Measurements from ENCODE around the gene SRPK2. TPM values are rescaled to one million over a fixed set of nuclear protein-coding genes. Genes with fewer than 3 reads are reported as not detected.

SRPK2 gene
- total RNA-seq, 1 donor from 2014 or later, result 54.8 TPM

DNA sequence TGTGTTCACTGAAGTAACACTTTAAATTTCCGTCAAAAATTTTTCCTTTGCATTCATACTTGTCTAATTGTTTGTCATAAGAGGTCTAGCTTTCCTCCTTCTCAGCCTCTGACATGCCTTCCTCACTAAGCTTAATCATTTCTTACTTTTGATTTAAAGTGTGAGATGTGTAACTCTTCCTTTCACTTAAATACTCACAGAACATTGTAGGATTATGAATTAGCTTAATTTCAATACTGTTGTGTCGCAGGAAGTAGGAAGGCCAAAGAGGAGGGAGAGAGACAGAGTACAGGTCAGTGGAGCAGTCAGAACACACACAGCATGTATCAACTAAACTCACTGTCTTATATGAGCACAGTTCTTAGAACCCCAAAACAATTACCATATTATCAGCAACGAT lies 99.0 kb downstream of the SRPK2 start:
- Mint-ChIP-seq H3K9me3 (ENCODE audit: unreplicated experiment) (no peaks in the 10 kb centered on the region), H3K27me3 (ENCODE audit: low read depth, unreplicated experiment) (no peaks in the 10 kb centered on the region)

DNA sequence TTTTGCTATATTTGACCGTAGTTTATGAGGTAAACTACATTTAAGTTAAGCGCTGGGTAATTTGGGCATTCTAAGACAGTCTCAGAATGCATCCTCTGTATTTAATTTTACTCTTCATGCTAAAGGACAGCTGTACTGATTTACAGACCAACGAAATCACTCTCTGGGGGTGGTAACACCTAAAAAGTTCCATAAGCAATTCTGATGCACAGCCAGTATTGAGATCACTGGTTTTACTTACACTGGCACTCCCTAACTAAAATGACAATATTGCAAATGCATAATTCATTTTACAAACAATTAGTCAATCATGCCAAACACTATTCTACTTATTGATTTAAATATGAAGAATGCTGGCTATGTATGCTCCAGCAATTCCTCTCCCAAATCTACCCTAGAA lies 102.3 kb downstream of the SRPK2 start:
- no peak overlapping the region for H3K27ac ChIP-seq (ENCODE audit: low read depth, low read length)
- no peaks in the 10 kb centered on the region for H3K36me3 ChIP-seq (ENCODE audit: insufficient read depth, low read length)
- H3K9ac ChIP-seq (ENCODE audit: low read length), result no peak overlapping the region
- H2AFZ ChIP-seq (ENCODE audit: low read depth, low read length), result no peak overlapping the region
- TF ChIP-seq, protein P1, sequence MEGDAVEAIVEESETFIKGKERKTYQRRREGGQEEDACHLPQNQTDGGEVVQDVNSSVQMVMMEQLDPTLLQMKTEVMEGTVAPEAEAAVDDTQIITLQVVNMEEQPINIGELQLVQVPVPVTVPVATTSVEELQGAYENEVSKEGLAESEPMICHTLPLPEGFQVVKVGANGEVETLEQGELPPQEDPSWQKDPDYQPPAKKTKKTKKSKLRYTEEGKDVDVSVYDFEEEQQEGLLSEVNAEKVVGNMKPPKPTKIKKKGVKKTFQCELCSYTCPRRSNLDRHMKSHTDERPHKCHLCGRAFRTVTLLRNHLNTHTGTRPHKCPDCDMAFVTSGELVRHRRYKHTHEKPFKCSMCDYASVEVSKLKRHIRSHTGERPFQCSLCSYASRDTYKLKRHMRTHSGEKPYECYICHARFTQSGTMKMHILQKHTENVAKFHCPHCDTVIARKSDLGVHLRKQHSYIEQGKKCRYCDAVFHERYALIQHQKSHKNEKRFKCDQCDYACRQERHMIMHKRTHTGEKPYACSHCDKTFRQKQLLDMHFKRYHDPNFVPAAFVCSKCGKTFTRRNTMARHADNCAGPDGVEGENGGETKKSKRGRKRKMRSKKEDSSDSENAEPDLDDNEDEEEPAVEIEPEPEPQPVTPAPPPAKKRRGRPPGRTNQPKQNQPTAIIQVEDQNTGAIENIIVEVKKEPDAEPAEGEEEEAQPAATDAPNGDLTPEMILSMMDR (IDR thresholded peaks at IDR 0.05; ENCODE audit: insufficient read depth, low read depth, low read length), result no peak
- TF ChIP-seq EZH2 (IDR thresholded peaks at IDR 0.05; ENCODE audit: insufficient read depth, low read length), result no peak
- DNase-seq (ENCODE audit: low read depth), result no peak
- no peak overlapping the region for H3K27ac Mint-ChIP-seq (ENCODE audit: unreplicated experiment)
- no peaks in the 10 kb centered on the region for H3K27me3 ChIP-seq (ENCODE audit: insufficient read depth, low read length)
- H3K79me2 ChIP-seq (ENCODE audit: insufficient read depth, low read length), result peaks cover 62% of the 10 kb centered on the region
- H3K4me2 ChIP-seq (ENCODE audit: low read length), result no peak overlapping the region
- FAIRE-seq, result no peak
- H3K9me3 Mint-ChIP-seq (ENCODE audit: unreplicated experiment), result no peaks in the 10 kb centered on the region
- H3K4me1 ChIP-seq (ENCODE audit: insufficient read depth, low read length), result no peaks in the 10 kb centered on the region
- no peaks in the 10 kb centered on the region for H3K9me3 ChIP-seq (ENCODE audit: insufficient read depth, low read depth, low read length)
- no peaks in the 10 kb centered on the region for H3K4me1 Mint-ChIP-seq (ENCODE audit: low read depth, unreplicated experiment)
- H3K4me3 ChIP-seq (ENCODE audit: insufficient read depth, low read depth, low read length), result no peak overlapping the region
- H3K4me3 Mint-ChIP-seq (ENCODE audit: unreplicated experiment), result no peak overlapping the region
- no peaks in the 10 kb centered on the region for H3K36me3 Mint-ChIP-seq (ENCODE audit: low read depth, unreplicated experiment)
- H4K20me1 ChIP-seq (ENCODE audit: insufficient read depth, low read length), result peaks cover 53% of the 10 kb centered on the region
- H3K27me3 Mint-ChIP-seq (ENCODE audit: low read depth, unreplicated experiment), result no peaks in the 10 kb centered on the region

More for the DNA sequence above, 99.0 kb downstream of the SRPK2 start:
- no peaks in the 10 kb centered on the region for H3K4me1 ChIP-seq (ENCODE audit: insufficient read depth, low read length)
- H3K79me2 ChIP-seq (ENCODE audit: insufficient read depth, low read length), result peaks cover 53% of the 10 kb centered on the region
- DNase-seq (ENCODE audit: low read depth) (no peak), FAIRE-seq (no peak)
- Mint-ChIP-seq H3K36me3 (ENCODE audit: low read depth, unreplicated experiment) (no peaks in the 10 kb centered on the region), H3K4me1 (ENCODE audit: low read depth, unreplicated experiment) (peaks cover 2% of the 10 kb centered on the region), H3K4me3 (ENCODE audit: unreplicated experiment) (no peak overlapping the region), H3K27ac (ENCODE audit: unreplicated experiment) (no peak overlapping the region)
- TF ChIP-seq, protein P1 (IDR thresholded peaks at IDR 0.05; ENCODE audit: insufficient read depth, low read depth, low read length), result no peak
- TF ChIP-seq EZH2 (IDR thresholded peaks at IDR 0.05; ENCODE audit: insufficient read depth, low read length), result no peak
- no peak overlapping the region for H2AFZ ChIP-seq (ENCODE audit: low read depth, low read length)
- no peak overlapping the region for H3K27ac ChIP-seq (ENCODE audit: low read depth, low read length)
- H3K9ac ChIP-seq (ENCODE audit: low read length), result no peak overlapping the region
- no peaks in the 10 kb centered on the region for H3K36me3 ChIP-seq (ENCODE audit: insufficient read depth, low read length)
- H4K20me1 ChIP-seq (ENCODE audit: insufficient read depth, low read length), result peaks cover 33% of the 10 kb centered on the region
- no peak overlapping the region for H3K4me2 ChIP-seq (ENCODE audit: low read length)
- H3K9me3 ChIP-seq (ENCODE audit: insufficient read depth, low read depth, low read length), result no peaks in the 10 kb centered on the region
- H3K4me3 ChIP-seq (ENCODE audit: insufficient read depth, low read depth, low read length), result no peak overlapping the region
- H3K27me3 ChIP-seq (ENCODE audit: insufficient read depth, low read length), result no peaks in the 10 kb centered on the region

DNA sequence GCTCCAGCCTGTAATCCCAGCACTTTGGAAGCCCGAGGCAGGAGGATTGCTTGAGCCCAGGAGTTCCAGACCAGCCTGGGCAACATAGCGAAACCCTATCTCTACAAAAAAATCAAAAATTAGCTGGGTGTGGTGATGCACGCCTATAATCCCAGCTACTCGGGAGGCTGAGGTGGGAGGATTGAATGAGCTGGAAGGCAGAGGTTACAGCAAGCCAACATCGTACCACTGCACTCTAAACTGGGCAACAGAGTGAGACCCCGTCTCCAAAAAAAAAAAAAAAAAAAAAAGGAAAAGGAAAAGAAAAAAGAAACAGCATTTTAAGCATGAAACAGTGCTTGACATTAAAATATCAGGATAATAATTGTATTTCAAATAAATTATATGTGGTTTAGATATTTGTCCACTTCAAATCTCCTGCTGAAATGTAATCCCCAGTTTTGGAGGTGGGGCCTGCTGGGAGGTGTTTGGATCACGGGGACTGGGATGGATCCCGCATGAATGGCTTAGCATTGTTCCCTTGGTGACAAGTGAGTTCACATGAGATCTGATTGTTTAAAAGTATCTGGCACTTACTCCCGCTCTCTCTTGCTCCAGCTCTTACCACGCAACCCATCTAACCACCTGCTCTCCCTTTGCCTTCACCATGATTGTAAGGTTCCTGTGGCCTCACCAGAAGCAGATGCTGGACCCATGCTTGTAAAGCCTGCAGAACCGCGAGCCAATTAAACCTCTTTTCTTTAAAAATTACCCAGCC lies 103.4 kb downstream of the SRPK2 start:
- Histone ChIP-seq H3K9ac (ENCODE audit: low read length) (no peak overlapping the region), H3K27ac (ENCODE audit: low read depth, low read length) (no peak overlapping the region), H3K4me1 (ENCODE audit: insufficient read depth, low read length) (no peaks in the 10 kb centered on the region), H3K79me2 (ENCODE audit: insufficient read depth, low read length) (peaks cover 63% of the 10 kb centered on the region), H3K4me2 (ENCODE audit: low read length) (no peak overlapping the region), H3K4me3 (ENCODE audit: insufficient read depth, low read depth, low read length) (no peak overlapping the region), H4K20me1 (ENCODE audit: insufficient read depth, low read length) (peaks cover 58% of the 10 kb centered on the region), H2AFZ (ENCODE audit: low read depth, low read length) (no peak overlapping the region), H3K36me3 (ENCODE audit: insufficient read depth, low read length) (no peaks in the 10 kb centered on the region), H3K27me3 (ENCODE audit: insufficient read depth, low read length) (no peaks in the 10 kb centered on the region), H3K9me3 (ENCODE audit: insufficient read depth, low read depth, low read length) (no peaks in the 10 kb centered on the region)
- Mint-ChIP-seq H3K9me3 (ENCODE audit: unreplicated experiment) (no peaks in the 10 kb centered on the region), H3K36me3 (ENCODE audit: low read depth, unreplicated experiment) (no peaks in the 10 kb centered on the region), H3K27ac (ENCODE audit: unreplicated experiment) (no peak overlapping the region), H3K4me1 (ENCODE audit: low read depth, unreplicated experiment) (no peaks in the 10 kb centered on the region), H3K4me3 (ENCODE audit: unreplicated experiment) (no peak overlapping the region), H3K27me3 (ENCODE audit: low read depth, unreplicated experiment) (no peaks in the 10 kb centered on the region)
- DNase-seq (ENCODE audit: low read depth) (no peak), FAIRE-seq (no peak)
- TF ChIP-seq, protein P1 (IDR thresholded peaks at IDR 0.05; ENCODE audit: insufficient read depth, low read depth, low read length), result no peak
- no peak for TF ChIP-seq EZH2 (IDR thresholded peaks at IDR 0.05; ENCODE audit: insufficient read depth, low read length)

All from astrocyte (in vitro differentiated cells and primary cell).